KMS-11 (cell line): Measurements from ENCODE around the gene ABCC4.
"Not testable (repeated sequence)": the region's sequence is repeated elsewhere in the genome, so short reads cannot be mapped to it uniquely, and the experiment has no call there.

Experiments
- H2AFZ ChIP-seq: fragments of 200-600 bp; sonication (generic); 2 replicates; pipeline ENCODE4 v1.6.1; 2016; ENCODE audit warnings: antibody characterized with exemption, mixed run types, low read depth
- H3K27ac ChIP-seq: fragments of 200-600 bp; sonication (generic); 2 replicates; pipeline ENCODE4 v1.6.1; 2016; ENCODE audit warnings: mild to moderate bottlenecking, mixed run types
- H3K27me3 ChIP-seq: fragments of 200-600 bp; sonication (generic); 2 replicates; pipeline ENCODE4 v1.6.1; 2017; ENCODE audit warnings: mild to moderate bottlenecking, low read depth, mixed run types, moderate library complexity; ENCODE audit not compliant: insufficient read depth
- H3K36me3 ChIP-seq: fragments of 200-600 bp; sonication (generic); 2 replicates; pipeline ENCODE4 v1.6.1; 2017; ENCODE audit warnings: mild to moderate bottlenecking, mixed run types; ENCODE audit not compliant: insufficient read depth
- H3K4me1 ChIP-seq: fragments of 200-600 bp; sonication (generic); 2 replicates; pipeline ENCODE4 v1.6.1; 2016; ENCODE audit warnings: mild to moderate bottlenecking, low read depth, mixed run types; ENCODE audit not compliant: poor library complexity, severe bottlenecking
- H3K4me2 ChIP-seq: fragments of 200-600 bp; sonication (generic); 2 replicates; pipeline ENCODE4 v1.7.0; 2016; ENCODE audit warnings: mild to moderate bottlenecking, mixed run types
- H3K4me3 ChIP-seq: fragments of 200-600 bp; sonication (generic); IDR thresholded peaks from 2 replicates; pipeline ENCODE4 v1.6.1; 2017; ENCODE audit warnings: low read depth, low read length, mixed read lengths; ENCODE audit not compliant: insufficient read depth
- H3K79me2 ChIP-seq: fragments of 200-600 bp; sonication (generic); 2 replicates; pipeline ENCODE4 v1.6.1; 2016; ENCODE audit warnings: low read depth, mixed run types; ENCODE audit not compliant: insufficient read depth
- H3K9ac ChIP-seq: fragments of 200-600 bp; sonication (generic); 2 replicates; pipeline ENCODE4 v1.6.1; 2016; ENCODE audit warnings: mild to moderate bottlenecking, mixed run types
- H4K20me1 ChIP-seq: fragments of 200-600 bp; sonication (generic); 2 replicates; pipeline ENCODE4 v1.6.1; 2016; ENCODE audit warnings: mild to moderate bottlenecking, mixed run types; ENCODE audit not compliant: insufficient read depth
- TF ChIP-seq, protein P1 (sequence below): fragments of 200-600 bp; sonication (generic); conservative IDR thresholded peaks from 2 replicates; pipeline ENCODE4 v1.6.1; 2017; ENCODE audit warnings: low read depth, mild to moderate bottlenecking, antibody characterized with exemption, low read length, moderate library complexity, mixed read lengths

The ABCC4 gene

DNA sequence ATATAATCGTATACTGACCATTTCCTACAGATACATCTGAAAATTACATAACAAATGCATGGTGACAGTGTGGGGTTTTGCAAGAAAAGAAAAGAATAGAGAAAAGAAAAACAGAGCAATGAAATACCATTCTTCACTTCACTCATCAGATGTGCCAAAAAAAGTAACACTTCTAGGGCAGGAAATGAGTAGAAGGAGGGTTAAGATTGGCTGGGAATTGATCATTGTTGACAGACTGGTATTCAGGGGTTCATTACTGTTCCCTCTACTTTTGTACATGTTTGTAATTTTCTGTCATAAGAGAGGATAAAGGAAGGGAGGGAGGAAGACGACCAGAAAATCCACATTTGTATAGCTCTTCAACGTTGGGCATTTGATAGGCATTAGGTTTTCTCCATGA is 31.5 kb downstream of the ABCC4 start:
- Histone ChIP-seq H3K4me1 (no peaks in the 10 kb centered on the region), H3K9ac (no peak overlapping the region), H3K36me3 (no peaks in the 10 kb centered on the region), H3K4me2 (no peak overlapping the region), H3K27ac (no peak overlapping the region), H4K20me1 (no peaks in the 10 kb centered on the region), H2AFZ (no peak overlapping the region), H3K4me3 (no peak overlapping the region), H3K27me3 (no peaks in the 10 kb centered on the region), H3K79me2 (no peaks in the 10 kb centered on the region)
- TF ChIP-seq, protein P1, sequence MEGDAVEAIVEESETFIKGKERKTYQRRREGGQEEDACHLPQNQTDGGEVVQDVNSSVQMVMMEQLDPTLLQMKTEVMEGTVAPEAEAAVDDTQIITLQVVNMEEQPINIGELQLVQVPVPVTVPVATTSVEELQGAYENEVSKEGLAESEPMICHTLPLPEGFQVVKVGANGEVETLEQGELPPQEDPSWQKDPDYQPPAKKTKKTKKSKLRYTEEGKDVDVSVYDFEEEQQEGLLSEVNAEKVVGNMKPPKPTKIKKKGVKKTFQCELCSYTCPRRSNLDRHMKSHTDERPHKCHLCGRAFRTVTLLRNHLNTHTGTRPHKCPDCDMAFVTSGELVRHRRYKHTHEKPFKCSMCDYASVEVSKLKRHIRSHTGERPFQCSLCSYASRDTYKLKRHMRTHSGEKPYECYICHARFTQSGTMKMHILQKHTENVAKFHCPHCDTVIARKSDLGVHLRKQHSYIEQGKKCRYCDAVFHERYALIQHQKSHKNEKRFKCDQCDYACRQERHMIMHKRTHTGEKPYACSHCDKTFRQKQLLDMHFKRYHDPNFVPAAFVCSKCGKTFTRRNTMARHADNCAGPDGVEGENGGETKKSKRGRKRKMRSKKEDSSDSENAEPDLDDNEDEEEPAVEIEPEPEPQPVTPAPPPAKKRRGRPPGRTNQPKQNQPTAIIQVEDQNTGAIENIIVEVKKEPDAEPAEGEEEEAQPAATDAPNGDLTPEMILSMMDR = no peak

DNA sequence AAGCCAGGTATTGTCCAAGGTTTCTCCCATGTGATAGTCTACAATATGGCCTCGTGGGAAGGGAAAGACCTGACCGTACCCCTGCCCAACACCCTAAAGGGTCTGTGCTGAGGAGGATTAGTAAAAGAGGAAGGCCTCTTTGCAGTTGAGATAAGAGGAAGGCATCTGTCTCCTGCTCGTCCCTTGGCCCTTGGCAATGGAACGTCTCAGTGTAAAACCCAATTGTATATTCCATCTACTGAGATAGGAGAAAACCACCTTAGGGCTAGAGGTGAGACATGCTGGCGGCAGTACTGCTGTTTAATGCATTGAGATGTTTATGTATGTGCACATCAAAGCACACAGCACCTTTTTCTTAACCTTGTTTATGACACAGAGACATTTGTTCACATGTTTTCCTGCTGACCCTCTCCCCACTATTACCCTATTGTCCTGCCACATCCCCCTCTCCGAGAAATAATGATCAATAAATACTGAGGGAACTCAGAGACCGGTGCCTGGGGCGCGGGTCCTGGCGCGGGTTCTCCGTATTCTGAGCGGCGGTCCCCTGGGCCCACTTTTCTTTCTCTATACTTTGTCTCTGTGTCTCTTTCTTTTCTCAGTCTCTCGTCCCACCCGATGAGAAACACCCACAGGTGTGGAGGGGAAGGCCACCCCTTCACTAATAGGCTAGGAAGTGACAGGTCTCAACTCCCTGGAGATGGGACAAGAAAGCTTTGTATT is 32.7 kb downstream of the ABCC4 start:
- not testable (repeated sequence) for H3K9ac ChIP-seq, H4K20me1 ChIP-seq, H3K4me3 ChIP-seq, H3K4me1 ChIP-seq, H3K36me3 ChIP-seq, H2AFZ ChIP-seq, H3K79me2 ChIP-seq, H3K27ac ChIP-seq, H3K4me2 ChIP-seq, H3K27me3 ChIP-seq

DNA sequence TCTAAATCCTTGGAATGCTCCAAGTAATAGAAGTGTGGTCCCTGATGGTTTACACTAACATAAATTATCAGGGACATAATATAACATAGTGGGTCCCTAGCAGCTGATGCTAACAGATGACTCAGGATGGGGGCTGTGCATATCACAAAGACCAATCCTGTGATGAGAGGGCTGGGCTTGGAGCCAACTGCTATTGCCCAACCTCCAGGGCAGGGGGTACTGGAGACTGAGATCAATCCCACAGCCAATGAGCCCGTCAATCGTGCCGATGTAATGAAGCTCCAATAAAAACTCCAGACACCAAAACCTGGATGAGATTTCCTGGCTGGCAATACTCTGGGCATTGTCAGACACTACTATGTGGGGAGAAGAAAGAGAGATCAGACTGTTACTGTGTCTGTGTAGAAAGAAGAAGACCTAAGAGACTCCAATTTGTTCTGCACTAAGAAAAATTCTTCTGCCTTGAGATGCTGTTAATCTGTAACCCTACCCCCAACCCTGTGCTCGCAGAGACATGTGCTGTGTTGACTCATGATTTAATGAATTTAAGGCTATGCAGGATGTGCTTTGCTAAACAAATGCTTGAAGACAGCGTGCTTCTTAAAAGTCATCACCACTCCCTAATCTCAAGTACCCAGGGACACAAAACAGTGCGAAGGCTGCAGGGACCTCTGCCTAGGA is 33.4 kb downstream of the ABCC4 start:
- no peak overlapping the region for H3K27ac ChIP-seq
- TF ChIP-seq, protein P1 = no peak
- no peaks in the 10 kb centered on the region for H3K79me2 ChIP-seq

DNA sequence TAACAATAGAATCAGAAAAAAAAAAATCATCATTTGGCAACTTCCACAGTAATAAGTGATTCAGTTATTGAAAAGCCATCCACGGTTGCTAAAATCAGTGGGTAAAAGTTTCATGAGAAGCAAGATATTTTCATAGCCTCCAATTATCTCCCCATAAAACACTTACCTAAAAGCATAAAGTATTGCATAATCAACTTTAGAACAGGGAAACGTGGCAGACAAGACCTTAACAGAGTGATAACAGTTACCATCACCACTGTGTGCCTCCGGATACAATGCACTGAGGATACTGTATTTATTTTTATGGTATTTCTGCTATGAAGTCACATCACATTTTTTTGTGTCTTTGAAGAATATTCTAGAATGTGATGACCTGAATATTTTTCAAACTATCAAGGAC is 37.0 kb downstream of the ABCC4 start:
- Histone ChIP-seq H3K36me3 (no peaks in the 10 kb centered on the region), H3K4me2 (no peak overlapping the region)

More for the DNA sequence above, 33.4 kb downstream of the ABCC4 start:
- H2AFZ ChIP-seq = no peak overlapping the region
- no peak overlapping the region for H3K4me2 ChIP-seq
- no peaks in the 10 kb centered on the region for H3K27me3 ChIP-seq
- no peak overlapping the region for H3K4me3 ChIP-seq
- H3K36me3 ChIP-seq = no peaks in the 10 kb centered on the region
- H4K20me1 ChIP-seq = no peaks in the 10 kb centered on the region
- no peaks in the 10 kb centered on the region for H3K4me1 ChIP-seq
- no peak overlapping the region for H3K9ac ChIP-seq

More for the DNA sequence above, 37.0 kb downstream of the ABCC4 start:
- no peaks in the 10 kb centered on the region for H3K4me1 ChIP-seq
- no peaks in the 10 kb centered on the region for H3K79me2 ChIP-seq
- H3K4me3 ChIP-seq = no peak overlapping the region
- no peaks in the 10 kb centered on the region for H4K20me1 ChIP-seq
- no peak overlapping the region for H3K9ac ChIP-seq
- TF ChIP-seq, protein P1 = no peak
- no peaks in the 10 kb centered on the region for H3K27me3 ChIP-seq
- no peak overlapping the region for H2AFZ ChIP-seq
- H3K27ac ChIP-seq = no peak overlapping the region
